ENCODE measurements around the gene TMSB4X. TPM values are rescaled to one million over a fixed set of nuclear protein-coding genes. Genes with fewer than 3 reads are reported as not detected.
"Not testable (repeated sequence)": the region's sequence is repeated elsewhere in the genome, so short reads cannot be mapped to it uniquely, and the experiment has no call there.

The TMSB4X gene
- total RNA-seq, 1 experiment from 2014 or later = 2,595 TPM

DNA sequence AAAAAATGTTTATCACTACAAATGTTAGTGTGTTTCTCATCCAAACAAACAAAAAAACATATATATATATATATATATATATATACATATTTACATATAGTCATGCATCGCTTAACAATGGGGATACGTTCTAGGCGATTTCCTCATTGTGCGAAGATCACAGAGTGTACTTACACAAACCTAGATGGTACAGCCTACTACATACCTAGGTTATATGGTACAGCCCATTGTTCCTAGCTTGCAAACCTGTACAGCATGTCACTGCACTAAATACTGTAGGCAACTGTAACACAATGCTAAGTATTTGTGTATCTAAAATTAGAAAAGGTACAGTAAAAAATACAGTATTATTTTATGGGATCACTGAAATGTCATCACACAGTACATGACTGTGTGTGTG, 16.4 kb upstream of the TMSB4X start:
- peaks cover 7% of the 10 kb centered on the region for H3K4me1 Mint-ChIP-seq
- H3K27ac Mint-ChIP-seq = no peak overlapping the region
- ChIA-PET POLR2A (no interaction called here), CTCF (interaction anchor here (0.5 to 2.9 kb wide), 2 partner anchors 12 to 534 kb away, joined by 3 to 11 read pairs; no protein-coding TSS in a partner anchor)
- H3K4me3 Mint-ChIP-seq = no peak overlapping the region
- TF ChIP-seq EMX1 (CRISPR knock-in tag; IDR thresholded peaks at IDR 0.05) (no peak), JAZF1 (CRISPR knock-in tag; IDR thresholded peaks at IDR 0.05) (no peak), ZNF263 (CRISPR knock-in tag; IDR thresholded peaks at IDR 0.05; ENCODE audit: low read depth) (no peak), PRRX2 (CRISPR knock-in tag; IDR thresholded peaks at IDR 0.05) (no peak)
- TF ChIP-seq, protein P1, sequence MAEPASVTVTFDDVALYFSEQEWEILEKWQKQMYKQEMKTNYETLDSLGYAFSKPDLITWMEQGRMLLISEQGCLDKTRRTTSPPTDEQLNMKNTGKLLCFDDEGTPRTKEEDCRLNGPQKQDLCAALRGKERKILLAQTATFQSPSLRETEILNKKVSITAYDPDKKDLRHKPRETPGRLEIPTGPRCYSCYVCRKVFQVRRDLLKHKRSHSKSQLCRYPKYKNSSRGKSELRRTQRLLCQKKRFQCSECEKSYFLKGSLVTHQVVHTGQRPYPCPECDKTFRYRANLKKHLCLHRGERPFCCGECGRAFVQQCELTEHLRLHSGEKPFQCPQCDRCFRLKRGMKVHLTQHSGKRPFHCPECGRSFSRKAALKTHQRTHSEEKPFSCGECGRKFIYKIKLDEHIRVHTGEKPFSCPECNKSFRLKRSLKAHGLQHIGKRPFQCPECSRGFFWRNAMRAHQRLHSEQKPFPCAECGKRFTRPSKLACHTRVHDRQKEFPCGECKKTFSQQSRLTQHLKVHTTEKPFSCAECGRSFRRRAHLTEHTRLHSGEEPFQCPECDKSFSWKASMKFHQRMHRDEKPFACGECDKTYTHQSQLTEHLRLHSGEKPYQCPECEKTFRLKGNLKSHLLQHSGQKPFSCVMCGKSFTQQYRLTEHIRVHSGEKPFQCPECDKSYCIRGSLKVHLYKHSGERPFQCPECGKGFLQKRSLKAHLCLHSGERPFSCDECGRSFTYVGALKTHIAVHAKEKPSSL (CRISPR knock-in tag; conservative IDR thresholded peaks at IDR 0.05) = no peak
- TF ChIP-seq, protein P2, sequence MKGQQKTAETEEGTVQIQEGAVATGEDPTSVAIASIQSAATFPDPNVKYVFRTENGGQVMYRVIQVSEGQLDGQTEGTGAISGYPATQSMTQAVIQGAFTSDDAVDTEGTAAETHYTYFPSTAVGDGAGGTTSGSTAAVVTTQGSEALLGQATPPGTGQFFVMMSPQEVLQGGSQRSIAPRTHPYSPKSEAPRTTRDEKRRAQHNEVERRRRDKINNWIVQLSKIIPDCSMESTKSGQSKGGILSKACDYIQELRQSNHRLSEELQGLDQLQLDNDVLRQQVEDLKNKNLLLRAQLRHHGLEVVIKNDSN (CRISPR knock-in tag; IDR thresholded peaks at IDR 0.05) = no peak
- TF ChIP-seq, protein P3, sequence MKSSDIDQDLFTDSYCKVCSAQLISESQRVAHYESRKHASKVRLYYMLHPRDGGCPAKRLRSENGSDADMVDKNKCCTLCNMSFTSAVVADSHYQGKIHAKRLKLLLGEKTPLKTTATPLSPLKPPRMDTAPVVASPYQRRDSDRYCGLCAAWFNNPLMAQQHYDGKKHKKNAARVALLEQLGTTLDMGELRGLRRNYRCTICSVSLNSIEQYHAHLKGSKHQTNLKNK (CRISPR knock-in tag; IDR thresholded peaks at IDR 0.05) = no peak
- TF ChIP-seq, protein P4, sequence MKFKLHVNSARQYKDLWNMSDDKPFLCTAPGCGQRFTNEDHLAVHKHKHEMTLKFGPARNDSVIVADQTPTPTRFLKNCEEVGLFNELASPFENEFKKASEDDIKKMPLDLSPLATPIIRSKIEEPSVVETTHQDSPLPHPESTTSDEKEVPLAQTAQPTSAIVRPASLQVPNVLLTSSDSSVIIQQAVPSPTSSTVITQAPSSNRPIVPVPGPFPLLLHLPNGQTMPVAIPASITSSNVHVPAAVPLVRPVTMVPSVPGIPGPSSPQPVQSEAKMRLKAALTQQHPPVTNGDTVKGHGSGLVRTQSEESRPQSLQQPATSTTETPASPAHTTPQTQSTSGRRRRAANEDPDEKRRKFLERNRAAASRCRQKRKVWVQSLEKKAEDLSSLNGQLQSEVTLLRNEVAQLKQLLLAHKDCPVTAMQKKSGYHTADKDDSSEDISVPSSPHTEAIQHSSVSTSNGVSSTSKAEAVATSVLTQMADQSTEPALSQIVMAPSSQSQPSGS (CRISPR knock-in tag; IDR thresholded peaks at IDR 0.05; ENCODE audit: borderline replicate concordance, low read depth) = no peak
- H3K27me3 Mint-ChIP-seq (ENCODE audit: low read depth) = no peaks in the 10 kb centered on the region
- DNase-seq (ENCODE audit: low spot score) (no peak), ATAC-seq (no peak)
- H3K9me3 Mint-ChIP-seq = peaks cover 15% of the 10 kb centered on the region
- peaks cover 11% of the 10 kb centered on the region for H3K36me3 Mint-ChIP-seq

GRCh38 chrX:12961196-12961718, 13.7 kb upstream of the TMSB4X start:
- H3K4me1 Mint-ChIP-seq = peaks cover 19% of the 10 kb centered on the region
- H3K27ac Mint-ChIP-seq = no peak overlapping the region
- no peak for DNase-seq (ENCODE audit: low spot score)
- TF ChIP-seq NR1H2 (CRISPR knock-in tag; IDR thresholded peaks at IDR 0.05) (no peak), TEAD1 (CRISPR knock-in tag; IDR thresholded peaks at IDR 0.05) (no peak), SMAD4 (CRISPR knock-in tag; IDR thresholded peaks at IDR 0.05) (no peak), EMX1 (CRISPR knock-in tag; IDR thresholded peaks at IDR 0.05) (no peak), ZNF263 (CRISPR knock-in tag; IDR thresholded peaks at IDR 0.05; ENCODE audit: low read depth) (no peak), ZNF121 (CRISPR knock-in tag; IDR thresholded peaks at IDR 0.05) (no peak), ZBTB21 (CRISPR knock-in tag; IDR thresholded peaks at IDR 0.05; ENCODE audit: borderline replicate concordance) (no peak)
- POLR2A ChIA-PET = no interaction called here
- H3K36me3 Mint-ChIP-seq = peaks cover 13% of the 10 kb centered on the region
- CTCF ChIA-PET = no interaction called here
- no peaks in the 10 kb centered on the region for H3K27me3 Mint-ChIP-seq (ENCODE audit: low read depth)
- peaks cover 15% of the 10 kb centered on the region for H3K9me3 Mint-ChIP-seq
- no peak overlapping the region for H3K4me3 Mint-ChIP-seq
- ATAC-seq = no peak

DNA sequence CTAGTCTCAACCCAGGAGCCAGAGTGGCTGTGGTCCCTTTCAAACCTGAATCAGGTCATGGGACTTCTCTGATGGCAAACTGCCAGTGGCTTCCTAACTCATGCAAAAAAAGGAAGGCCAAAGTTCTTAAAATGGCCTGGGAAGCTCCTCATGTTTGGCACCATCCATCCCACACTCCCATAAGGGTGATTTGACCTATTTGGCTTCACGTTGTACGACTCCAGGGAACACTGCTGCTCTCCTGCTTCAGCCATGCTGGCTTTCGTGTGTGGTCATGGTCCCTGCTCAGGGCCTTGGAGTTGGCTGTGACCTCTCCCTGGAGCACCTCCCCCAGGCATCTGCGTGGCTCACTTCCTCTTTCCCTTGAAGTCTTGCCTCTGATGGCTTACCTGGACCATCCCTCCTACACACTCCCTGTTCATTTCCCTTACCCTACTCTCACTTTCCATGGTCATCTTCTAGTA, 12.8 kb upstream of the TMSB4X start:
- H3K4me1 Mint-ChIP-seq = peaks cover 20% of the 10 kb centered on the region
- TF ChIP-seq IRF2 (CRISPR knock-in tag; IDR thresholded peaks at IDR 0.05; ENCODE audit: borderline replicate concordance, low read depth) (no peak), PRDM15 (CRISPR knock-in tag; IDR thresholded peaks at IDR 0.05) (no peak), OVOL2 (CRISPR knock-in tag; IDR thresholded peaks at IDR 0.05; ENCODE audit: borderline replicate concordance) (no peak)
- TF ChIP-seq, protein P4 (CRISPR knock-in tag; IDR thresholded peaks at IDR 0.05; ENCODE audit: borderline replicate concordance, low read depth) = no peak
- H3K36me3 Mint-ChIP-seq = peaks cover 13% of the 10 kb centered on the region
- ATAC-seq (no peak), DNase-seq (ENCODE audit: low spot score) (no peak)
- H3K27ac Mint-ChIP-seq = no peak overlapping the region
- H3K9me3 Mint-ChIP-seq = peaks cover 15% of the 10 kb centered on the region
- H3K27me3 Mint-ChIP-seq (ENCODE audit: low read depth) = no peaks in the 10 kb centered on the region
- H3K4me3 Mint-ChIP-seq = no peak overlapping the region
- CTCF ChIA-PET = no interaction called here
- POLR2A ChIA-PET = no interaction called here

DNA sequence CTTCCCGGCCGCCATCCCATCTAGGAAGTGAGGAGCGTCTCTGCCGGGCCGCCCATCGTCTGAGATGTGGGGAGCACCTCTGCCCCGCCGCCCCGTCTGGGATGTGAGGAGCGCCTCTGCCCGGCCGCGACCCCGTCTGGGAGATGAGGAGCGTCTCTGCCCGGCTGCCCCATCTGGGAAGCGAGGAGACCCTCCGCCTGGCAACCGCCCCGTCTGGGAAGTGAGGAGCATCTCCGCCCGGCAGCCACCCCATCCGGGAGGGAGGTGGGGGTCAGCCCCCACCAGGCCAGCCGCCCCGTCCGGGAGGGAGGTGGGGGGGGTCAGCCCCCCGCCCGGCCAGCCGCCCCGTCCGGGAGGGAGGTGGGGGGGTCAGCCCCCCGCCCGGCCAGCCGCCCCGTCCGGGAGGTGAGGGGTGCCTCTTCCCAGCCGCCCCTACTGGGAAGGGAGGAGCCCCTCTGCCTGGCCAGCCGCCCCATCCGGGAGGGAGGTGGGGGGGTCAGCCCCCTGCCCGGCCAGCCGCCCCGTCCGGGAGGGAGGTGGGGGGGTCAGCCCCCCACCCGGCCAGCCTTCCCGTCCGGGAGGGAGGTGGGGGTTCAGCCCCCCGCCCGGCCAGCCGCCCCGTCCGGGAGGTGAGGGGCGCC, 11.6 kb upstream of the TMSB4X start:
- H3K27ac Mint-ChIP-seq; ATAC-seq; H3K4me3 Mint-ChIP-seq; CTCF ChIA-PET; DNase-seq (ENCODE audit: low spot score); POLR2A ChIA-PET; H3K27me3 Mint-ChIP-seq (ENCODE audit: low read depth): not testable (repeated sequence)
- Mint-ChIP-seq H3K36me3 (peaks cover 20% of the 10 kb centered on the region), H3K9me3 (peaks cover 11% of the 10 kb centered on the region), H3K4me1 (peaks cover 16% of the 10 kb centered on the region)
